Tibial nerve (tissue), 4 donors: ENCODE results near the gene SLC16A2. TPM values are rescaled to one million over a fixed set of nuclear protein-coding genes. Genes with fewer than 3 reads are reported as not detected.

Source experiments
- DNase-seq, 2 donors: peaks; one replicate each; pipeline ENCODE4 v3.0.0-alpha.2; 2019; ENCODE audit warnings: low spot score in 2 of 2
- H3K27ac ChIP-seq, 4 donors: fragments of 200-600 bp; sonication (generic) in 3 of 4; one replicate each; pipeline ENCODE4 v1.5.1; 2017 to 2019; ENCODE audit warnings: mild to moderate bottlenecking in 1 of 4
- H3K27me3 ChIP-seq, 2 donors: fragments of 200-600 bp; sonication (generic) in 1 of 2; one replicate each; pipeline versions ENCODE4 v1.5.1 to v1.6.0; 2017 to 2019
- H3K36me3 ChIP-seq, 3 donors: fragments of 200-600 bp; sonication (generic); one replicate each; pipeline ENCODE4 v1.5.1; 2018 to 2019
- H3K4me1 ChIP-seq, 4 donors: fragments of 200-600 bp; sonication (generic) in 3 of 4; one replicate each; pipeline ENCODE4 v1.5.1; 2017 to 2019
- H3K4me3 ChIP-seq, 4 donors: fragments of 200-600 bp; sonication (generic) in 3 of 4; one replicate each; pipeline ENCODE4 v1.5.1; 2017 to 2019; ENCODE audit warnings: mild to moderate bottlenecking in 1 of 4, moderate library complexity in 1 of 4
- H3K9me3 ChIP-seq, 4 donors: fragments of 200-600 bp; sonication (generic) in 3 of 4; one replicate each; pipeline ENCODE4 v1.5.1; 2017 to 2019
- CTCF ChIP-seq, 5 experiments: fragments of 200-600 bp in 3 of 5; fragments of 450-650 bp in 2 of 5; sonication (generic) in 3 of 5; IDR thresholded peaks; one replicate each; pipeline ENCODE4 v1.5.1; 2016 to 2019; ENCODE audit warnings: antibody characterized with exemption in 5 of 5, mild to moderate bottlenecking in 3 of 5, moderate library complexity in 2 of 5
- EP300 ChIP-seq, 2 donors: sonication (generic); formaldehyde crosslinking; IDR thresholded peaks; one replicate each; pipeline ENCODE4 v1.6.1; 2017; ENCODE audit warnings: antibody characterized with exemption in 2 of 2, mild to moderate bottlenecking in 1 of 2
- POLR2A ChIP-seq, 2 donors: fragments of 450-650 bp; IDR thresholded peaks; one replicate each; pipeline ENCODE4 v1.6.1; 2017; ENCODE audit warnings: antibody characterized with exemption in 2 of 2, mild to moderate bottlenecking in 2 of 2, moderate library complexity in 2 of 2
- WGBS, 2 donors: methylation state at CpG; one replicate each; pipeline ENCODE4 v1.1.5; 2018; 5-methylcytosine and 5-hydroxymethylcytosine counted together
- total RNA-seq, 4 donors: library from RNA; depleted of rRNA; stranded (reverse); fragments of >200 nt; gene quantifications; one replicate each; pipeline ENCODE4 v1.1.0, GENCODE V29; 2016

SLC16A2 gene
- total RNA-seq, 4 donors from 2014 or later = 9.2 to 13.3 (median 10.8) TPM

GRCh38 chrX:74505437-74505836, 84.1 kb downstream of the SLC16A2 start:
- TF ChIP-seq POLR2A (IDR thresholded peaks at IDR 0.05) = no peak
- no peak for TF ChIP-seq EP300 (IDR thresholded peaks at IDR 0.05)
- TF ChIP-seq CTCF (IDR thresholded peaks at IDR 0.05) = no peak
- 27% methylated on average over 2 of the region's 2 CpGs; no CpG with 5 or more reads in 1 of the 2 donors for WGBS, 2 donors
- H3K27me3 ChIP-seq = no peaks in the 10 kb centered on the region
- H3K9me3 ChIP-seq = no peaks in the 10 kb centered on the region
- no peak for DNase-seq
- no peak overlapping the region for H3K27ac ChIP-seq
- no peaks in the 10 kb centered on the region for H3K4me1 ChIP-seq
- H3K36me3 ChIP-seq = no peaks in the 10 kb centered on the region
- no peak overlapping the region for H3K4me3 ChIP-seq

GRCh38 chrX:74506317-74507115, 85.2 kb downstream of the SLC16A2 start:
- Histone ChIP-seq H3K36me3 (no peaks in the 10 kb centered on the region), H3K27me3 (no peaks in the 10 kb centered on the region), H3K9me3 (no peaks in the 10 kb centered on the region), H3K4me3 (no peak overlapping the region), H3K4me1 (no peaks in the 10 kb centered on the region), H3K27ac (no peak overlapping the region)
- WGBS, 2 donors = 87 to 94% methylated on average over 8 of the region's 8 CpGs
- TF ChIP-seq CTCF (IDR thresholded peaks at IDR 0.05) = no peak
- no peak for TF ChIP-seq POLR2A (IDR thresholded peaks at IDR 0.05)
- TF ChIP-seq EP300 (IDR thresholded peaks at IDR 0.05) = no peak
- no peak for DNase-seq

- no peak for TF ChIP-seq POLR2A (IDR thresholded peaks at IDR 0.05)
- TF ChIP-seq EP300 (IDR thresholded peaks at IDR 0.05) = no peak
- no peak for TF ChIP-seq CTCF (IDR thresholded peaks at IDR 0.05)
- no peak for DNase-seq
- H3K4me1 ChIP-seq = no peaks in the 10 kb centered on the region
- no peaks in the 10 kb centered on the region for H3K9me3 ChIP-seq
- H3K36me3 ChIP-seq = no peaks in the 10 kb centered on the region
- no peak overlapping the region for H3K27ac ChIP-seq
- no peaks in the 10 kb centered on the region for H3K27me3 ChIP-seq
- WGBS, 2 donors = 90 to 94% methylated on average over 4 of the region's 4 CpGs
- no peak overlapping the region for H3K4me3 ChIP-seq
Observed at GRCh38 chrX:74507191-74507590, 85.9 kb downstream of the SLC16A2 start.

- H3K36me3 ChIP-seq = no peaks in the 10 kb centered on the region
- DNase-seq = no peak
- TF ChIP-seq EP300 (IDR thresholded peaks at IDR 0.05) (no peak), POLR2A (IDR thresholded peaks at IDR 0.05) (no peak), CTCF (IDR thresholded peaks at IDR 0.05) (no peak)
- H3K9me3 ChIP-seq = no peaks in the 10 kb centered on the region
- no peak overlapping the region for H3K4me3 ChIP-seq
- no peaks in the 10 kb centered on the region for H3K4me1 ChIP-seq
- no peak overlapping the region for H3K27ac ChIP-seq
- H3K27me3 ChIP-seq = no peaks in the 10 kb centered on the region
Observed at GRCh38 chrX:74509989-74510388, 88.7 kb downstream of the SLC16A2 start.

GRCh38 chrX:74510401-74510800, 89.1 kb downstream of the SLC16A2 start:
- Histone ChIP-seq H3K4me1 (no peaks in the 10 kb centered on the region), H3K4me3 (no peak overlapping the region), H3K36me3 (no peaks in the 10 kb centered on the region), H3K9me3 (no peaks in the 10 kb centered on the region), H3K27ac (no peak overlapping the region), H3K27me3 (no peaks in the 10 kb centered on the region)
- no peak for DNase-seq
- TF ChIP-seq POLR2A (IDR thresholded peaks at IDR 0.05) (no peak), CTCF (IDR thresholded peaks at IDR 0.05) (no peak), EP300 (IDR thresholded peaks at IDR 0.05) (no peak)
